PC-9 (cell line): Measurements from ENCODE around the gene GADD45G. TPM values are rescaled to one million over a fixed set of nuclear protein-coding genes. Genes with fewer than 3 reads are reported as not detected.

Experiments
- BruUV-seq: library from RNA; stranded (reverse); fragments of 400-500 nt; replicated peaks from 2 replicates; lab custom pipeline; 2021; lab: Mats Ljungman, UMichigan
- CTCF ChIA-PET: fragments of 300-600 bp; sonication (Branson Sonifier 250); formaldehyde crosslinking; loops from one replicate; lab custom pipeline; 2022; ENCODE audit warnings: antibody characterized with exemption; lab: Charles Lee
- POLR2A ChIA-PET: fragments of 300-600 bp; sonication (Branson Sonifier 250); formaldehyde crosslinking; loops from one replicate; lab custom pipeline; 2022; ENCODE audit warnings: antibody characterized with exemption; ENCODE audit not compliant: unreplicated experiment; lab: Charles Lee
- DNase-seq, 2 experiments: peaks; one replicate each; pipeline versions ENCODE4 v3.0.0 to v3.0.0-alpha.2; 2015 to 2022; ENCODE audit warnings: mixed read lengths in 1 of 2
- H2AFZ ChIP-seq: fragments of 200-600 bp; sonication (generic); 2 replicates; pipeline ENCODE4 v1.8.1; 2017; ENCODE audit warnings: antibody characterized with exemption
- H3F3A ChIP-seq: fragments of 200-600 bp; sonication (generic); 2 replicates; pipeline ENCODE4 v1.8.1; 2017; ENCODE audit warnings: antibody characterized with exemption, mild to moderate bottlenecking, low read depth; ENCODE audit not compliant: insufficient read depth
- H3K27ac ChIP-seq: fragments of 200-600 bp; sonication (generic); 2 replicates; pipeline ENCODE4 v1.6.1; 2016; ENCODE audit warnings: mixed run types
- H3K27me3 ChIP-seq: fragments of 200-600 bp; sonication (generic); 2 replicates; pipeline ENCODE4 v1.6.1; 2016; ENCODE audit warnings: low read depth, mixed run types; ENCODE audit not compliant: insufficient read depth
- H3K36me3 ChIP-seq: fragments of 200-600 bp; sonication (generic); 2 replicates; pipeline ENCODE4 v1.6.1; 2016; ENCODE audit warnings: low read depth, mixed run types
- H3K4me1 ChIP-seq: fragments of 200-600 bp; sonication (generic); replicated peaks from 2 replicates; pipeline ENCODE4 v1.6.1; 2016; ENCODE audit warnings: mixed run types; ENCODE audit not compliant: insufficient read depth
- H3K4me2 ChIP-seq: fragments of 200-600 bp; sonication (generic); 2 replicates; pipeline ENCODE4 v1.6.1; 2017; ENCODE audit warnings: mixed run types
- H3K4me3 ChIP-seq: fragments of 200-600 bp; sonication (generic); 2 replicates; pipeline ENCODE4 v1.6.1; 2016; ENCODE audit warnings: mixed run types
- H3K79me2 ChIP-seq: fragments of 200-600 bp; sonication (generic); 2 replicates; pipeline ENCODE4 v1.6.1; 2017; ENCODE audit warnings: low read depth, mixed run types
- H3K9me2 ChIP-seq: fragments of 200-600 bp; sonication (generic); 2 replicates; pipeline ENCODE4 v1.8.1; 2017; ENCODE audit warnings: mild to moderate bottlenecking; ENCODE audit not compliant: insufficient read depth
- H3K9me3 ChIP-seq: fragments of 200-600 bp; sonication (generic); 2 replicates; pipeline ENCODE4 v1.8.1; 2016; ENCODE audit warnings: low read depth; ENCODE audit not compliant: insufficient read depth
- H4K20me1 ChIP-seq: fragments of 200-600 bp; sonication (generic); 2 replicates; pipeline ENCODE4 v1.8.1; 2017; ENCODE audit not compliant: insufficient read depth
- CTCF ChIP-seq: fragments of 200-600 bp; sonication (generic); conservative IDR thresholded peaks from 2 replicates; pipeline ENCODE4 v1.6.1; 2017; ENCODE audit warnings: mixed run types, antibody characterized with exemption, mild to moderate bottlenecking, moderate library complexity
- EZH2 ChIP-seq: fragments of 200-600 bp; sonication (generic); IDR thresholded peaks from 2 replicates; pipeline ENCODE4 v1.8.0; 2017; ENCODE audit warnings: antibody characterized with exemption, low read depth
- intact Hi-C: fragments of 100-400 bp; cut with micrococcal nuclease; formaldehyde crosslinking; loops from one replicate; pipeline ENCODE4 v1.10.0; 2022; ENCODE audit not compliant: unreplicated experiment
- total RNA-seq: library from RNA; stranded (reverse); gene quantifications from 2 replicates; pipeline ENCODE4 v1.2.3, GENCODE V29; 2021

GADD45G gene
- total RNA-seq, 1 experiment from 2014 or later, result 2.4 TPM

- Histone ChIP-seq H3K9me3 (no peaks in the 10 kb centered on the region), H3K4me1 (no peaks in the 10 kb centered on the region), H2AFZ (no peak overlapping the region), H3K9me2 (no peaks in the 10 kb centered on the region), H3K4me3 (no peak overlapping the region), H3K27me3 (peaks cover 86% of the 10 kb centered on the region), H3F3A (no peaks in the 10 kb centered on the region), H4K20me1 (no peaks in the 10 kb centered on the region), H3K27ac (no peak overlapping the region), H3K79me2 (no peaks in the 10 kb centered on the region), H3K36me3 (no peaks in the 10 kb centered on the region), H3K4me2 (no peak overlapping the region)
- intact Hi-C loops, result no loop called here
- BruUV-seq, result no TSS peak
- ChIA-PET CTCF (interaction anchor here (0.5 kb wide), 1 partner anchor 11 kb away, joined by 3 read pairs; no protein-coding TSS in a partner anchor), POLR2A (no interaction called here)
- DNase-seq, result no peak
- TF ChIP-seq CTCF (no peak), EZH2 (no peak)
Measured at GRCh38 chr9:89610391-89610925, 5.6 kb downstream of the GADD45G start.

GRCh38 chr9:89611425-89611824, 6.6 kb downstream of the GADD45G start:
- no peak for DNase-seq
- no peaks in the 10 kb centered on the region for H4K20me1 ChIP-seq
- no peak overlapping the region for H3K27ac ChIP-seq
- no peaks in the 10 kb centered on the region for H3K36me3 ChIP-seq
- no peak overlapping the region for H3K4me2 ChIP-seq
- no peaks in the 10 kb centered on the region for H3F3A ChIP-seq
- no peaks in the 10 kb centered on the region for H3K79me2 ChIP-seq
- no peak overlapping the region for H3K4me3 ChIP-seq
- CTCF ChIA-PET, result no interaction called here
- intact Hi-C loops, result no loop called here
- peaks cover 95% of the 10 kb centered on the region for H3K27me3 ChIP-seq
- no TSS peak for BruUV-seq
- no peaks in the 10 kb centered on the region for H3K9me3 ChIP-seq
- POLR2A ChIA-PET, result no interaction called here
- no peaks in the 10 kb centered on the region for H3K9me2 ChIP-seq
- TF ChIP-seq EZH2 (no peak), CTCF (no peak)
- H3K4me1 ChIP-seq, result no peaks in the 10 kb centered on the region
- H2AFZ ChIP-seq, result no peak overlapping the region

- Histone ChIP-seq H3F3A (no peaks in the 10 kb centered on the region), H2AFZ (no peak overlapping the region), H3K9me2 (no peaks in the 10 kb centered on the region), H3K9me3 (no peaks in the 10 kb centered on the region), H3K79me2 (no peaks in the 10 kb centered on the region), H3K27me3 (peaks cover 97% of the 10 kb centered on the region), H4K20me1 (no peaks in the 10 kb centered on the region), H3K27ac (no peak overlapping the region), H3K36me3 (no peaks in the 10 kb centered on the region), H3K4me1 (no peaks in the 10 kb centered on the region), H3K4me2 (no peak overlapping the region), H3K4me3 (no peak overlapping the region)
- TF ChIP-seq CTCF (no peak), EZH2 (no peak)
- CTCF ChIA-PET, result no interaction called here
- POLR2A ChIA-PET, result no interaction called here
- intact Hi-C loops, result no loop called here
- no TSS peak for BruUV-seq
- DNase-seq, result no peak
Measured at GRCh38 chr9:89612566-89613278, 7.9 kb downstream of the GADD45G start.
